ENCODE measurements around the gene TANC1.

TANC1 gene

DNA sequence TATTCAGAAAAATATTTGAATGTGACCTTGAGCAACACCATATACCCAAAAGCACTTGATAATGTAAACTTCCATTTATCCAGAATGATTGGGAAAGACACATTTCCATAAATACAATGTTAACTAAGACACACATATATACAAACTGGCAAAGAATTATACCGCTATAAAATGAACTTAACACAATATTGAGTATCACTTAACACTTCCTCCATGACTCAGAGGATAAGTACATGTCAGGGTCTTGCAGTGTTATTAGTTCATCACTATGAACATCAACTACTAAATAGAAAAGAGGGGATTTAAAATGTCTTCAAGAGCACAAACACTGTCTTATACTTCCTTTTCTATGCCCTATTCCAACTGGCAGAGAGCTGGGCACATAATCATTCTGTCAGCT is 299.5 kb downstream of the TANC1 start:
- DNase-seq (ENCODE audit: low spot score), result no peak

DNA sequence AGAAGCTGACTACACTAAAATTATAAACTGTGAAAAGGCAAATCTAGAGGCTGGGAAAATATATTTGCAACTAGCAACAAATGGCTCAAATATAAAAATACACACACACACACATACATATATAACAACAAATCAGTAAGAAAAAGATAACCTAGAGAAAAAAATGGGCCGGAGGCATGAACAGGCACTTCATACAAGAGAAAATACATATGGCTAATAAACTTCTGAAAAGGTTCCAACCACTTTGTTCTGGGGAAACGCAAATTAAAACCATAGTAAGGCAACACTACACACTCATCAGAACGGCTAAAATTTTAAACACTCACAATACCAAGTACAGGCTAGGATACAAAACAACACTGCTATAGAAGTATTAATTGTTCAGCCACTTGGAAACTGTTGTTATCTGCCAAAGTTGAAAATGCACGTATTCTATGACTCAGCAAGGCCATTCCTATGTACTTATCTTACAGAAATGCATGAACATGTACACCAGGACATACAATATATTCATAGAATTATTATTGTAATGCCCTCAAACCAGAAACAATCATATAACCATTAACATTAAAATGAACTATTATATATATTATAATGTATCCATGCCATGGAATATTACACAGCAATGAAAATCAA is 302.4 kb downstream of the TANC1 start:
- DNase-seq (ENCODE audit: low spot score), result no peak

DNA sequence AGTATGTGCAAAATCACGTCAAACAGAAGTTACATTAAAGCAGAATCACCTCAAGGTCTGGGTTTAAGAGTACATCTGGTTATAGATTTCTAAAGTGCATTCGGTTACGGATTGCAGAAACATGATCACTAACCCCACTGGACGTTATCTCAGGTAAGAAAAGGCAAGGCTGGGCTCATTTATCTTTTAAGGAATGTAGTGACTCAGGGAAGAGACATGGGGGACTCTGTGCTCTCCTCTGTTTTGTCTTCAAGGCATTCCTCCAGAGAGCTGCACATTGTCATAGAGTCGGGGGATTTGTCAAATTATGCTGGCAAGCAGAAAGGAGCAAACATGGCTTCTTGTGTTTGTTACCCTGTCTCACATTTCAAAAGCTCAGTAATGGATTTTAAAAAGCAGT is 303.7 kb downstream of the TANC1 start:
- DNase-seq (ENCODE audit: low spot score), result no peak

DNA sequence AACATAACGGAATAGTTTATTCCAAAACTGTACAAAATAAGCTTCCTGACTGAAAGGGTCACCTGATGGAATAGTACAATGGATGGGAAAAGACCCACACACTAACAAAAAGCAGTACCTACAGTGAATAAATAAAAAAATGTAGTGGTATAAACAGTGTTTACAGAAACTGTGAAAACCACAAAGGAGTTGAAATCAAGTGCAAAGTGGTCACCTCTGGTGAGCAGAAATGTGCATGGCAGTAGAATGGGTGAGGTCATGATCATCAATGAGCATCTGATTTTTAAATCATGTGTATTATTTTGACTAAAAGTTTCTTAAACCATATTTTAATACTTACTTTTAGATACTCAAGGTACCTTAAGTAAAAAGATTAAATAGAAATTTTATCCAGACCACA is 306.7 kb downstream of the TANC1 start:
- no peak for DNase-seq (ENCODE audit: low spot score)

DNA sequence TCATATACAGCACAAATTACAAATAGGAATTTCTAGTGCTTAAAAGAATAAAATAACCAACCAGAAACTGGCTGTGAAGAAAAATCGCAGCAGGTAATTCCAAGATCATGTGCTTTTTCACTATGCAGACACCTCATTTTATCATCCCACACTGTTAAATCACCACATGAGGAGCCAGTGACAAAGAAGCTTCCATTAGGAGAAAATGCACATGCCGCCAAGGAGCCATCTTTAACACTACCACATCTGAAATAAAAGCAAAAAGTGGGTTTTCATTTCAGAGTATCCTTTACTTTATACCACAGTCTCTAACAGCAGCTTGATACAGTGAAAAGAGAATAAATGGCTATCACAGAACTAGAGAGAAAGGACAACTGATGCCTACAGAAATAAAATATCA is 311.3 kb downstream of the TANC1 start:
- DNase-seq (ENCODE audit: low spot score), result no peak

DNA sequence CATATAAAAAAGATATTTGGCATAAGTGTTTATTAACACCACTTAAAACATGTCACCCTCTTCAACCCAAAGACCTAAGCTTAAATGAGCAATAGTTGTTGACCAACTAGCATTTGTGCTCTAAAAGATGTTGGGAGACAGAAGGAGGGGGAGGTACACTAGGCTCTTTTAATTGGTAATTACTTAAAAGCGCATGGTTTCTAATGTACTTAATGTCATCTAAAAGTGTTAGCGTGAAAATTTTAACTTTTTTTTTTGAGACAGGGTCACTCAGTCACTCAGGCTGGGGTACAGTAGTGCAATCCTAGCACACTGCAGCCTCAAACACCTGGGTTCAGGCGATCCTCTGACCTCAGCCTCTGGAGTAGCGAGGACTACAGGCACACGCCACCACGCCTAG is 312.6 kb downstream of the TANC1 start:
- no peak for DNase-seq (ENCODE audit: low spot score)
